ENCODE data around the gene TRPM3.
"Not testable (repeated sequence)": the region's sequence is repeated elsewhere in the genome, so short reads cannot be mapped to it uniquely, and the experiment has no call there.

Gene TRPM3

DNA sequence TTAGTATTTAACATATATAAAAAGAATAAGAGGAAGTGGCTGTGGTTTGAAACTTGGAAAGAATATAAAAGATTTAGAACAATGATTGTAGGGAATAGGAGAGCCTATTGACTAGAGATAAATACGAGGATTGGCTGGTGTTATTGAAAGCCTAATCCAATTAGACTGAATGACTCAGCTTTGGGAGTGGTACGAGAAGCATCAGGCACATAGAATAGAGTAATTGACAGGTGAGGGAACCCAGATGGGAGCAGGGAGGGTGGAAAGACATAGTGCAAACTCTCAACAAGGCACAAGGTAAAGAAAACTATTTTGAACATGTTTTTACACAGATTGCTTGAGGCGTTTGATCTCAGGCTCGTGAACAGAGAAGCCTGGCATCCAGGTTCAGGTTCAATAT, 368.1 kb downstream of the TRPM3 start:
- DNase-seq (ENCODE audit: low read depth) = no peak

DNA sequence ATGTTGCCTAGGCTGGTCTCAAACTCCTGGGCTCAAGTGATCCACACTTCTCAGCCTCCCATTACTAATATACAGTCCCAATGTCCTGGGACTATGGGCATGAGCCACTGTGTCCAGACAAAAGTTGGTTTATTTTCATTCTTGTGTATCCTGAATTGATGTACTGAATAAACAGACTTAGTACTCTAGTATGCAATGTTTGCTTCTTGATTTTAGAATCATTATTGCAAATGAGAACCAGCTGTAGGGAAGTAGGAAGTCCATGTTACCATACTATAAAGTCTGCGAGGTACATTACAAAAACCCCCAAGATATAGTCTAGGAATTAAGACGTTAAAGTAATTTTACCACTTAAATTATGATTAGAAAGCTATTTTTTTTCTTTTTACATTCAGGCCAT, 372.4 kb downstream of the TRPM3 start:
- DNase-seq (ENCODE audit: low read depth) = no peak

DNA sequence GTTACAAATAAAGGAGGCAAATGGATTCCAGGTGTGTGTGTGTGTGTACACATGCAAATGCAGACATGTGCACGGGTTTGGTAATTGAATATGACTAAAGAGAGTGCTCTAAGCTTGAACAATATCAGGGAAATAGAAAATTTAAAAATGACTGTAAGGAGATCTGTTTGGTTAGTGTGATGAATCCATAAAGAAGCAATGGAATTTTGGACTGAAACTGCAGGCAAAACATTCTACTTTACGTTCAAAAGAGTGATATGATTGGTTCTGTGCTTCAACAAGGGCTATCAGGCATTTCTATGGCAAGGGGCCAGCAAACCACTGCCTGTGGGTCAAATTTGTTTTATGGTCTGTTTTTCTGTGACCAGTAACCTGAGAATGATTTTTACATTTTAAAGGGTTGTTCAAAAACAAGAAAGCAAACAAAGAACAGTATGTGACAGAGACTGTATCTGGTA, 374.1 kb downstream of the TRPM3 start:
- DNase-seq (ENCODE audit: low read depth) = no peak

DNA sequence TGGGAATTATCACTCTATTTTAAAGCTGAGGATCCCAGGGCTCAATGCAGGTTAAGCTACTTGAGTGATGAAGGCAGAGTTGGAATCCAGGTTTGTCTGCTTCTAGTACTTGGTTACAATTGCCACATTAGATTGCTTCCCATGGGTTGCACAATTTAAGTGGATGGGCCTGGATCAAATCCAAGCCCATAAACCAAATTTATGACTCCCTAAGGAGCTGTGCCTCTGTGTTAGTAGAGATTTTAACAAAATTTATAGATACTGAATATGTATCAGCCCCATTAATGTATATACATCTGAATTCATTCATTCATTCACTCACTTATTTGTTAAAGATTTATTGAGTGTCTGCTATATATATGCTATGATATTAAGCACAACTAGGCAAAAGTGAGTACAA, 374.7 kb downstream of the TRPM3 start:
- no peak for DNase-seq (ENCODE audit: low read depth)

DNA sequence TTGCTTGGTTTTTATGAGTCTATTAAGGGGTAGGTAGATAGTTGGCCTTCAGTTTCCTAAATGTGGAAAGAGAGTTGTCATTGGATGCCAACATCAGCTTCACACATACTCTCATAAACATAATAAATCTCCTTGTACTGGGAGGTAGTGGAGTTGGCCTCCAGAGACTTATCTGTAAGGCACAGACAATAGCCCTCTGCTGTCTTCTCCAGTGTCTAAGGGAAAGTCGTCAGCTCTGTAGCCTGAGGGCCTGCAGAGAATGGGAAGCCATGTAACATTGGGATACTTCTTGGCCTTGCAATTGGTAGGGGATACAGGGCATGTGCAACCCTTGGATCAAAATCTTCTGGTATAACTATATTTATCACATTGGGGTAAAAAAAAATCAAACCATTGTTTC, 375.1 kb downstream of the TRPM3 start:
- DNase-seq (ENCODE audit: low read depth) = no peak

DNA sequence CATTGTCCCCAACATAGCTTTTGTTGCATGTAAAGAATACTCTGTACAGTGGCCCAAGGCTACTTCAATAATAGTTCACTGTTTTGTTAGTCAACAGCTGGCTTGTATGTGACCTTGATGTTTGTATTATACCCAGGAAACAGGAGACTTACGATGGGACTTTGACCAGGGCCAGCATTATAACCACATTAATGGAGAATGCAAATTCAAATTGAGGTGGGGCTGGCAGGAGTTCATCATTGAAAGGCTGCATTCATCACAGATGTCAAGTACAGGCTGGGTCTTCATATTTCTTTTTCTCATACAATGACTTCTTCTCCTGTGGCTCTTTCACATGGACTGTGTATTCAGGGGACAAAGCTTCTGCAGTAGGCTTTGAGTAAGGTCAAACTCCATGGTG, 396.6 kb downstream of the TRPM3 start:
- DNase-seq (ENCODE audit: low read depth) = not testable (repeated sequence)

DNA sequence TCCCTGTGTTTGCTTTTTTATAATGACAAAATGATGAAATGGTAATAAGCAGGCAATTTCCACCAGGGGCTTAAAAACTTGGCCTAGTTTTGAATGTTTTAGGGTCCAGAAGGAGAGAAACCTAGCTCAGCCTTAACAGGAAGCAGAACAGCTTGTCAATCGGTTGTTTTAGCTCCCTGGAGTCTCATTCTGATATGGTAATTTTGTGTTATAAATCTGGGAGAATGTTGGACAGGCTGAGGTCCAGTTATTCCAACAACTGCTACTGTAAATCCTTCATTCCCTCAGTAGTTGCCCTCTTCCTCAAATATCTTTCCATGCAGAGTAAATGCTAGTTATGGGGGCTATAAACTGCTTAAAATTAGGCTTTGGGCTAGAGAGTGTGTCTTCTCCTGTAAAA, 397.4 kb downstream of the TRPM3 start:
- not testable (repeated sequence) for DNase-seq (ENCODE audit: low read depth)

DNA sequence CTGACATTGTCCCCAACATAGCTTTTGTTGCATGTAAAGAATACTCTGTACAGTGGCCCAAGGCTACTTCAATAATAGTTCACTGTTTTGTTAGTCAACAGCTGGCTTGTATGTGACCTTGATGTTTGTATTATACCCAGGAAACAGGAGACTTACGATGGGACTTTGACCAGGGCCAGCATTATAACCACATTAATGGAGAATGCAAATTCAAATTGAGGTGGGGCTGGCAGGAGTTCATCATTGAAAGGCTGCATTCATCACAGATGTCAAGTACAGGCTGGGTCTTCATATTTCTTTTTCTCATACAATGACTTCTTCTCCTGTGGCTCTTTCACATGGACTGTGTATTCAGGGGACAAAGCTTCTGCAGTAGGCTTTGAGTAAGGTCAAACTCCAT, 414.6 kb downstream of the TRPM3 start:
- not testable (repeated sequence) for DNase-seq (ENCODE audit: low read depth)

DNA sequence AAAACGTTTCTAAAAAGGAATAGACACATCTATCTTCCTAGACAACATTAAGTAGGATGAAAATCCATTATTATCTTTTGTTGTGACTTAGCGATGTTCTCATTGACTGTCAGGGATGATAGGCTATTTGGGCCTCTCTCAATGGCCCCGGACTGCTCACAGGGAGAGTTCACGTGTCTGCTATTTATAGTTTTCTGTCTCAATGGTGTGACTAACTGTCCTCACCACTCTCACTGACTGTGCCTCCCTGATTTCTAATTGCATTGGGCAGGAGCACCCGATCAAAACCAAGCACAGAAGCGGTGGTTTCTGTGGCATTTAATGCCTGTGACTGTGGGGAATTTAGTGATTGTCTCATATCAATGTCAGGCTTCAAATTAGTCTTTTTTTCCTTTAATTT, 420.3 kb downstream of the TRPM3 start:
- DNase-seq (ENCODE audit: low read depth) = no peak

DNA sequence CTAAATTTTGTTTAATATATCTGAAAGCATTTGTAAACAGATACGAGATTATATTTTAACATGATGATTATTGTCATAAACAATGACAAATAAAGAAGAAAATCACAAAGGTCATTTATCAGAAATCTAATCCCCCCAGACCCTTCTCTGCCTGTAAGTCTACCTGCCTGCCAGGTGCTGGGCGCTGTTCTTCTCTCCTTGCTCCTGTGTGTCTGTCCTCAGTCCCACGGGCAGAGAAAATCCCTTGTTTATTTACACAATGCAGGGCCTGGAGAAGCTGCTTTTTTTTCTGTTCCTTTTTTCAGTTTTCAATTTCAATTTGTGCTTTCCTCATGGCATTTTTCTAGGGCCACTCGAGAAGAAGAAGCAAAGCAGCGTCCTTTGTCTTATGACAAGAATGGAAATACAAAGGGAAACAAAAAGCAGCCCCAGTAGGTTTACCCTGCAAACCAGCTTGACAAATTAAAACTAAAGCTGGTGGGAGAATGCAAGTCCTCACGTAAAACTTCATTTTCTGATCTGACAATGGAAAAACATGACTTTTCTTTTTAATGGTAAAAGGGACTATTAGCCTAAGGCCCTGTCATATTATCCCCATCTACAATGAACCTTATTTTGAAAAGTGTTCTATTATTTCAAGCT, 424.6 kb downstream of the TRPM3 start:
- no peak for DNase-seq (ENCODE audit: low read depth)

DNA sequence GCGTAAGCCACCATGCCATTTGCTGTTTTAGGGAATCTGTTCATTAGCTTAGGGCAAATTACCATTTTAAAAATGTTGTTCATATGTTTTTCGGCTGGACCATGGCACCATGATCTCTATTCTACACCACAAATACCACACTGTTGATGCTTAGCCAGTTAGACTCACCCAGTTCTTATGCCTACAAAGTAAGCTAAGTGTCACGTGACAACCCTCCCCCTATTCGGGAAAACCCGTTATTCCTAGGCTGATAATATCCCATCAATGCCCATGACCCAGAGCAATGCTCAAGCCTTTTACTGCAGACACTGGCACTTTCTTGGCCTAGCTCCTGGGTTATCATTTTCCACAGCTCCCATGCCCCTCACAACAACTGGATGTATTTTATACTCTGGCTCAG, 426.7 kb downstream of the TRPM3 start:
- DNase-seq (ENCODE audit: low read depth) = no peak

DNA sequence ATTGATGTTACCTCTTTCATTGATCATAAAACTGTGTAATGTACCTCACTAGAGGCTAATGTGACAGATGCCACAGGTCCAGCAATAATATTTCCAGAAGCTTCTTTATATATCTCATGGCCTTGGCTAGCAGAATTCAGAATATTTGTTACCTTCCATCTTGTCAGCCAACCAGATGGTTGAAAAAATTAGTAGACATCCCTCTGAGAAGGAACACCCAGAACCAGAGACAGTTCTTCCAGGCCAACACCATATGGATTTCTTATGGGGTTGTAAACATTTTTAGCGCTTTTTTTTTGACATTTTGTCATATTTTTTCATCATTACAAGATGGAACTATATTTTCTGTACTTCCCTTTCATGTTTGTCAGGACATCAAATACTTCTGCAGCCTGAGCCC, 428.2 kb downstream of the TRPM3 start:
- DNase-seq (ENCODE audit: low read depth) = no peak

DNA sequence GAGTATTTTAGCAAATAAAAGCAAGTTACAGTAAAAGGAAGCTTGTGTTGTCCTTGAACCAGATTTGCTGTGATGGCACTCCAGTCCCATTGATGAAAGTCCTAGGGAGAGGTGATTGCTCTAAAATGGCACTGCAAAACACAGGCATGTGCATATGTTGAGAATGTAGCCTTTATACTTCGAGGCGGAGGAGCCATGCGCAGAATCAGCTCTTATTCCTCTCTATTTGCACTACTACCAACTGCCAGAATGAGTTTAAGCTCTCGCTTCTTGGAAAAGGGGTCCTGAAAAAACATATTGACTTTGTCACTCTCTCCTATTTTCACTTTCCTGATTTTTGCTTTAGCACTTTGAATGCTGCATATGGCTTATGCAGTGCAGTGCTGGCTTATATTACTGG, 429.0 kb downstream of the TRPM3 start:
- DNase-seq (ENCODE audit: low read depth) = no peak

DNA sequence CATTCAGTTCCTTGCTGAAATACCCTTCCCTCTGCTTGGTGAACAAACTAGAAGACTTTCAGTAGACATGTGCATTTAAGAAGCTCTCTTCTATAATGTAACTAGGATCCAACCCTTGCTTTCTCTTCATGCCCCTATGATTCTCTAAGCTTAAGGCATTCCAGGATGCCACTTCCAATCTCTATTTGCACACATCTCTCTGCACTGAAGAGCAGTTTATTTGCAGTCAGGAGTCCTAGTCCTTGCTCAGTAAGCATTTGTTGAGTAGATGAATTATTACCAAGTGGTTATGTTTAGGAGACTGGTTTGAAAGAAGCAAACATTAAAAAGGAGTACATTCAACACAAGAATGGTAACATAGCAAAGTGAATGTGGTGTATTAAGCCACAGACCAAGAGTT, 432.7 kb downstream of the TRPM3 start:
- DNase-seq (ENCODE audit: low read depth) = no peak

DNA sequence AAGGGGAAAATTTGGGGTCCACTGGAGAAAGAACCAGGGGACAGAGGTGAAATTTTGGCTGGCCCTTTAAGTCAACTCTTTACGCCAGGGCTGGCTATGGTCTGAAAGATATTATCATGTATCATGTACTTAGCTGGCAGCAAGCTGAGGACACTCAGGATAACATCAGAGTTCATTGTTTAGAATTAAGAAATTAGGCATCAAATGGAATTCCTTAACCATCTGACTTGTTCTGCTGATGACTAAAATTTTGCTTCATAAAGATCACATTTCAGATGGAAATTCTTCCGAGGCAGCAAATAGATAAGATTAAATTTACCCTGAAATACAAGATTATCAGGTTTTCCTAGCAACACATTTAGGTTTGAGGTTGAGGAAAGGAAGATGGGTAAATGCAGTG, 437.6 kb downstream of the TRPM3 start:
- DNase-seq (ENCODE audit: low read depth) = no peak

DNA sequence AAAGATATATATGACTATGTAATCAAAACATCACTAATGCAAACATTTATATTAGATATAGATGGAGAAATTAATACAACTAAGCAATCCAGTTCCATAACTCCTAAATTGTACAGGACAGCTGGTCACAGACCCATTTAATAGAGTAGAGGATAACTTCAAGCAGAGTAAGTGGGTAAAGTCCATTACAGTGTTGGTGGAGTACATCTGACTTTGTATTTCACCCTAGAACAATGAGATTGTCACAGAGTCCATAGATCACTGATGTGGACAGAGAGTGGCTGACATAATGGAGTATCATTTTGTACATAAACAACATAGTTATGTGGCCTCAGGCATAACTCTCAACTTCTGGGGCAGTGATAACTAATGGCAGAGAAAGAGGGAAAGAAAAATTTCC, 439.1 kb downstream of the TRPM3 start:
- no peak for DNase-seq (ENCODE audit: low read depth)

DNA sequence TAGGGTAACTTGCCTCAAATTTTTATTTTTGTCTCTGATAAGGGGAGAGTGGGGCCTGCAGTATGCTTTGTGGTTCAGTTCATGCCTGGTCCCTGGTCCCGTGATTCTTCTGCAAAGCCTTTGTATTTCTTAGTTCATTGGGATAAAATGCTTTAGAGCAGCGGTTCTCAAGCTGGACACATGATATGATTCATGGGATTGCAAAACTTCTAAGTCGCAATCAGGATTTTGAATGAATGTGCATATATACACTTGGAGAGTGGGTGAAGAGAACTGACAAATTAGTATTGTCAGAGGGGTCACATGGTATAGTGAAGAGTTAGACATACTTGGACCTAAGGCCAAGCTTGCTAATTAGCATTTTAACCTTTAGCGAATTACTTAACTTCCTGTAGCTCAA, 441.6 kb downstream of the TRPM3 start:
- no peak for DNase-seq (ENCODE audit: low read depth)

DNA sequence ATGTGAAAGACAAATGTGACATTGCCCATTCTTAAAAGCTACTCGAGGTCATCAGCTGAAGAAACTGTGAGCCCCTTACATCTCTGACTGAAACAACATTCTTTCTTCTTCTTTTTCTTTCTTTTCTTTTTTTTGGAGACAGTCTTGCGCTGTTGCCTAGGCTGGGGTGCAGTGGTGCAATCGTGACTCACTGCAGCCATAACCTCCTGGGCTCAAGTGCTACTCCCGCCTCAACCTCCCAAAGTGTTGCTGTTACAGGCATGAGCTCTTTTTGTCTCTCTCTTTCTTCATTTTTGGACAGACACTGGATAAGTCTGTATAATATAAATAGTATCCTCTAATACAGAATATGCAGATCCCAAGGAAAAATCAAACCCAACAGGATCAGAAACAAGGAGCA, 443.3 kb downstream of the TRPM3 start:
- no peak for DNase-seq (ENCODE audit: low read depth)

DNA sequence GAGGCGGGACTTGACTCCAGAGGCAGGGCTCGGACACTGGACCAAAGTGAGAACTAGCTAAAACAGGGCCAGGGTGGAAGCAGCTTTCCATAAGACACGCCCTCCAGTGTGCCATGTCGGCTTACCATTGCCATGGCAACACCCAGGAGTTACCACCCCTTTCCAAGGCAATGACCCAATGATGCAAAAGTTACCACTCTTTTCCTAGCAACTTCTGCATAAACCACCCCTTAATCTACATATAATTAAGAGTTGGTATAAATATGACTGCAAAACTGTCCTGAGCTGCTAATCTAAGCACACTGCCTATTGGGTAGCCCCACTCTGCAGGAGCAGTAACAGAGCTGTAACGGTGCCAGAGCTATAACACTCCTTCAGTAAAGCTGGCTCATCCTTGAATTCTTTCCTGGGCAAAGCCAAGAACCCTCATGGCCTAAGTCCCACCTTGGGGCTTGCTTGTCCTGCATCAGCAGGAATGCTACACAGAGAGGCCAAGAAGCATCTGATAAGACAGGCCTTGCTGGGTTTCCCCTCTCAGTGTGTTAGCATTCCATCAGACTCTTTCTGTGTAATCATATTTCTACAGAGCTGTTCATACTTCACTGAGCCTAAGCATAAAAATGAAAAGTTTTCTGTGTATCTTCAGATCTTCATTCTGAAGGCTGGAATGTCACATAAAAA, 444.2 kb downstream of the TRPM3 start:
- no peak for DNase-seq (ENCODE audit: low read depth)

DNA sequence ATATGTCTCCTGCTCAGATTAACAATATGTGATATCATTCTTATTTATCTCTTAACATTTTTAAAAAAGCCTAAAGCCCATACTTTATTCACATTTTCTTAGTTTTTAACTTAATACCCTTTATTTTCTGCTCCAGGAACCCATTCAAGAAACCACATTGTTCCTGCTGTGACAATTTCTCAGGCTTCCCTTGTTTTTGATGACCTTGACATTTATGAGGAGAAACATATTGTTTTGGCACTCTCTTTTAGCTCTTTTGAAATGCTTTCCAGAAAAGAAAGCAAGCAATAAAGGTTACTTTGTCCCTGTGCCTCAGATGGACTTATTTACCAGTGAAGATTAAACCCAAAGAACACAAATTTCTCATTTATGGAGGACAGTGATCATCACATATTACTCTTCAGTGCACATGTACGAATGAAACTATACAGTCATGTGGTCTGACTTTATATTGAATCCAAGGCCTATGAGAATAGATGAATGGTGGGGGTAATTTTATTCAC, 445.5 kb downstream of the TRPM3 start:
- DNase-seq (ENCODE audit: low read depth) = no peak

DNA sequence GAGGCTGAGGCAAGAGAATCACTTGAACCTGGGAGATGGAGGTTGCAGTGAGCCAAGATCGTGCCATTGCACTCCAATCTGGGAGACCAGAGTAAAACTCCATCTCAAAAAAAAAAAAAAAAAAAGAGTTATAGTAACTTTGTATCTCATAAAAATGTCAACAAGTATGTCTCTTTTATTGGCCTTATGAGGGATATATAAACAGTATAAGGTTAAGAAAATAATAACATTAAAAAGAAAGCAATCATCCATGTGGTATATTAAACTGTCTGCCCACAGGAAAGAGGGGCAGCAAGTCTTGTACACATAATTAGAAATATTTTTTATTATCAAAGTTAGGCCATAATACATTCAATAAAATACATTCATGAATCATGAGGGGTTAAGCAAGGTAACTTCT, 447.6 kb downstream of the TRPM3 start:
- DNase-seq (ENCODE audit: low read depth) = no peak

DNA sequence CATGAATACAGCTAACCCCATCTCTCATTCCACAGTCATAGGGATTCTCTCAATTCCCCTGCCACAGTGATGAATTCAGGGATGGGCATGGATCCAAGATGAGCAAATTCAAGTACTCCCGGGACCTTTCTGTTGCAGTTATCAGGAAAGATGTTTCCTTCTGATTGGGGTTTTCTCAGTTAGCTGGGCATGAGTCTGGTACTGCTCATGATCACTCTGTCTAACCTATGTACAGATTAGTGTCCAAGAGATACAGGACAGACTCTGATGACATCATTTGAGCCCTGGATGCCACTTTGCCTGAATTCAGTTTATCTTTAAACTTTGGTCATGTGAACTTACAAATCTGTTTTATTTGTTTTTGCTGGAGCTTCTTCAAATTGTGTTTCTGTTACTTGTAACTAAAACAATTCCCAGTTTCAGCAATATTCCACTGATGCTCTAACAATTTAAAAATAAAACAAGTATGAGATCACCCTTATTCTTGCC, 449.2 kb downstream of the TRPM3 start:
- no peak for DNase-seq (ENCODE audit: low read depth)

DNA sequence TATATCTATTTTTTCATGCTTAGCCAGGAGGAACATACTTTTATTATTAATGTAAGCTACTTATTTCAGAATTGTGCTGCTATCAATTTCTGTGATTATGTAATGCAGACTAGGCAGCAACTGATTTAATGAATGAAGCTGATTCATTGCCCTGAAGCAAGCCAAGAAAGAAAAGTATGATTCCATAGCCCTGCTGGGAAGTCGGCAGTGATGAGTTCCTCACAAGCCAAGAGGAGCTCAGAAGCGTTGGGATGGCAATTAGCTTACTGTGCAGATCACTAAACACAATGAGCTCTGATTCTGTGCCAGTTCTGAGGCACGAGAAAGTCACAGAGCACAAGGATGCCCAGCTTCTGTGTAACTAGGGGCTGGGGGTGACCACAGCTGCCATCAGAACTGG, 452.7 kb downstream of the TRPM3 start:
- no peak for DNase-seq (ENCODE audit: low read depth)

DNA sequence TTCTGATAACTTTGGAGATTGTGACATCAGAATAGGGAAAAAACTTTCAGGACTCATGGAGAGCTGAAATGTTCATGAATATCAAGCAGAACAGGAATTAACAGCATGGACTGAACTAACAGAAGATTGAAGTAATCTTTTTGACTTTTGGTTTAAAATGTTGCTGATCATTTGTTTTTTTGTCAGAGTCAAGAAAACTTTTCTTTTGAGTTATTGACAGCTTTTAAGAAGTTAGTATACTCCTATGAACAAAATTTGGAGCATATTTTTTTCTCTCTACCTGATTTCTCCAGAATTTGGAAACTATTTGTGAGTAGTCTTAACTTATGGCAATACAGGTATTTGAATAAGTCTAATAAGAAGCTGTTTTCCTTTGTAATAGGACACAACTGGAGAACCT, 462.7 kb downstream of the TRPM3 start:
- DNase-seq (ENCODE audit: low read depth) = no peak
